Endothelial cell of umbilical vein (primary cell): Measurements from ENCODE around the gene CTSA. TPM values are rescaled to one million over a fixed set of nuclear protein-coding genes. Genes with fewer than 3 reads are reported as not detected.

Source experiments
- BruUV-seq: library from RNA; stranded (reverse); fragments of 400-500 nt; replicated peaks from 2 replicates; lab custom pipeline; 2021; lab: Mats Ljungman, UMichigan
- CTCF ChIA-PET: fragments of 300-600, 350-600 bp; sonication (Branson Sonifier 250); formaldehyde crosslinking; loops from one replicate; lab custom pipeline; 2021; ENCODE audit warnings: antibody characterized with exemption, inconsistent platforms; lab: Charles Lee
- POLR2A ChIA-PET: fragments of 300-600, 350-600 bp; sonication (Branson Sonifier 250); formaldehyde crosslinking; loops from one replicate; lab custom pipeline; 2021; ENCODE audit warnings: antibody characterized with exemption, inconsistent platforms; lab: Charles Lee
- DNase-seq: peaks from one replicate; pipeline ENCODE4 v3.0.0-alpha.2; 2011; ENCODE audit warnings: low read depth, low spot score
- FAIRE-seq: peaks from 2 replicates; lab custom pipeline; 2011; peaks lifted over from hg19 to GRCh38; lab: Jason Lieb, UNC
- H2AFZ ChIP-seq: 2 replicates; pipeline ENCODE4 v1.6.0; 2012; ENCODE audit warnings: low read depth, low read length, control low read depth, inconsistent platforms
- H3K27ac ChIP-seq: 2 replicates; pipeline ENCODE4 v1.5.1; 2011; ENCODE audit warnings: low read depth, mild to moderate bottlenecking, control low read depth, low read length, moderate library complexity; ENCODE audit not compliant: insufficient read depth
- H3K27me3 ChIP-seq, 2 experiments: 2 replicates each; pipeline versions ENCODE4 v1.6.0 to v1.6.1; 2011; ENCODE audit warnings: low read length in 2 of 2, mixed read lengths in 1 of 2; ENCODE audit not compliant: control insufficient read depth in 2 of 2, insufficient read depth in 2 of 2
- H3K36me3 ChIP-seq, 2 experiments: 2 replicates in 1 of 2; 3 replicates in 1 of 2; pipeline ENCODE4 v1.5.1; 2011; ENCODE audit warnings: low read length in 2 of 2, mild to moderate bottlenecking in 1 of 2, moderate library complexity in 1 of 2; ENCODE audit not compliant: control insufficient read depth in 2 of 2, insufficient read depth in 2 of 2; ENCODE audit errors: extremely low read depth in 1 of 2
- H3K4me1 ChIP-seq: 3 replicates; pipeline ENCODE4 v1.5.1; 2011; ENCODE audit warnings: mild to moderate bottlenecking, low read length; ENCODE audit not compliant: control insufficient read depth, insufficient read depth; ENCODE audit errors: extremely low read depth
- H3K4me2 ChIP-seq: 2 replicates; pipeline ENCODE4 v1.6.1; 2011; ENCODE audit warnings: low read length, control low read depth, mixed read lengths; ENCODE audit not compliant: insufficient read depth
- H3K4me3 ChIP-seq, 3 experiments: fragments of 200-600 bp in 1 of 3; sonication (generic), shearing (Covaris generic) in 1 of 3; replicated peaks in 1 of 3; 2 replicates each; pipeline ENCODE4 v1.5.1; 2011 to 2016; ENCODE audit warnings: control low read depth in 3 of 3, low read length in 3 of 3, mild to moderate bottlenecking in 2 of 3, inconsistent platforms in 1 of 3, low read depth in 1 of 3, moderate library complexity in 1 of 3; ENCODE audit not compliant: insufficient read depth in 1 of 3
- H3K79me2 ChIP-seq: 2 replicates; pipeline ENCODE4 v1.6.0; 2012; ENCODE audit warnings: low read length, inconsistent platforms; ENCODE audit not compliant: control insufficient read depth, insufficient read depth
- H3K9ac ChIP-seq: replicated peaks from 2 replicates; pipeline ENCODE3; 2011; ENCODE audit warnings: low read length, control low read depth; ENCODE audit not compliant: insufficient read depth; ENCODE audit errors: extremely low read depth
- H3K9me1 ChIP-seq: replicated peaks from 3 replicates; pipeline ENCODE4 v1.6.0; 2011; ENCODE audit warnings: mild to moderate bottlenecking, low read length; ENCODE audit not compliant: control insufficient read depth, insufficient read depth; ENCODE audit errors: extremely low read depth
- H3K9me3 ChIP-seq: replicated peaks from 2 replicates; pipeline ENCODE4 v1.5.1; 2012; ENCODE audit warnings: low read length, inconsistent platforms; ENCODE audit not compliant: control insufficient read depth, insufficient read depth
- H4K20me1 ChIP-seq: replicated peaks from 2 replicates; pipeline ENCODE3; 2011; ENCODE audit warnings: mild to moderate bottlenecking, low read length; ENCODE audit not compliant: control insufficient read depth, insufficient read depth; ENCODE audit errors: extremely low read depth
- CTCF ChIP-seq, 2 donors: IDR thresholded peaks; 1 replicate in 1 of 2; 2 replicates in 1 of 2; pipeline ENCODE4 v1.5.1; 2011; ENCODE audit warnings: low read length in 2 of 2, mild to moderate bottlenecking in 2 of 2, moderate library complexity in 2 of 2, control low read depth in 1 of 2, inconsistent platforms in 1 of 2, low read depth in 1 of 2; ENCODE audit not compliant: insufficient read depth in 1 of 2; ENCODE audit errors: extremely low read depth in 1 of 2
- MAX ChIP-seq: IDR thresholded peaks from 2 replicates; pipeline ENCODE4 v1.6.1; 2011; ENCODE audit not compliant: insufficient read depth, insufficient read length
- MYC ChIP-seq: IDR thresholded peaks from one replicate; pipeline ENCODE4 v1.6.1; 2011; ENCODE audit warnings: mild to moderate bottlenecking, low read depth, low read length
- POLR2AphosphoS5 ChIP-seq: IDR thresholded peaks from 2 replicates; pipeline ENCODE4 v1.6.1; 2012; ENCODE audit warnings: low read depth, mild to moderate bottlenecking, control low read depth, low read length, moderate library complexity; ENCODE audit not compliant: insufficient read depth
- dilution Hi-C: fragments of 300-500 bp; cut with MboI; formaldehyde crosslinking; loops from one replicate; pipeline ENCODE4 v1.15.0; 2019; ENCODE audit warnings: low sequenced_read_pairs; ENCODE audit not compliant: extremely low pct_ligation_motif_present
- intact Hi-C: fragments of 100-400 bp; cut with micrococcal nuclease; formaldehyde crosslinking; loops from one replicate; pipeline ENCODE4 v1.10.0; 2022
- polyA plus RNA-seq, 4 experiments: library from polyadenylated mRNA; depleted of rRNA in 3 of 4; stranded (reverse) in 3 of 4; unstranded in 1 of 4; fragments of >200 nt; gene quantifications; 2 replicates each; pipeline versions ENCODE4 v1.2.1 to v1.2.3, GENCODE V29; 2011 to 2012; ENCODE audit warnings: missing spikeins in 1 of 4
- total RNA-seq: library from RNA; stranded (reverse); gene quantifications from 2 replicates; pipeline ENCODE4 v1.2.3, GENCODE V29; 2021

CTSA gene
- total and polyA plus RNA-seq, 2 donors (not counting 3 experiments of a cell fraction or from before 2014, with no cell fraction given), result 169 to 409 TPM

DNA sequence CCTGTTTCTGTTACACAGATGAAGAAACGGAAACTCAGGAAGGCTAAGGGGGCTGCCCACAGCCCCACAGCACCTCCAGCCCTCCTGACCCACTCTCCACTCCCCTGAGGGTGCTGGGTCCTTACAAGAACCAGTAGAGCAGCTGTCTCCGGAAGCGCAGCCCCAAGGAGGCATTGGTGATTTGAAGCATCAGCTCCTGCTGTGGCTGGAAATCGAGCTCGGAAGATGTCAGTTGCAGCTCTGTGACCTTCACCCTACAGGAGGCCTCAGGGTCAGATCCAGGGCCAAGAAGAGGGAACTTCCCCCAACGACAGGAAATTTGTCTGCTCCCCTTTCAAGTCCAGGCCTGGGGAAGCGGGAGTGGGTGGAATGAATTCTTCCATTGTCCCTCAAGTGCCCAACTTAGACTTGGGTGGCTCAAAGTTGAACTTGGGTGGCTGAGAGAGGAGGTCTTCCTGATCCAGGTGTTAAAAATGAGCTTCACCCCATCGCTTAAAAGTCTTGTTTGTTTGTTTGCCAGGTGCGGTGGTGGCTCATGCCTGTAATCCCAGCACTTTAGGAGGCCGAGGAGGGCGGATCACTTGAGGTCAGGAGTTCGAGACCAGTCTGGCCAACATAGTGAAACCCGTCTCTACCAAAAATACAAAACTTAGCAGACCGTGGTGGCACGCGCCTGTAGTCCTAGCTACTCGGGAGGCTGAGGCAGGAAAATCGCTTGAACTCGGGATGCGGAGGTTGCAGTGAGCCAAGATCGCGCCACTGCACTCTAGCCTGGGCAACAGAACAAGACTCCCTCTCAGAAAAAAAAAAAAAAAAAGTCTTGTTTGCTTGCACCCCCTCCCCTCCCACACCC lies 18.9 kb downstream of the CTSA start:
- Histone ChIP-seq H4K20me1 (no peaks in the 10 kb centered on the region), H2AFZ (peak overlapping the region; percentile 25), H3K4me2 (peak overlapping the region; percentile 31), H3K36me3 (peaks cover 0 to 9% of the 10 kb centered on the region in 2 experiments), H3K9me1 (no peaks in the 10 kb centered on the region), H3K9ac (no peak overlapping the region), H3K4me3 (peak overlapping the region in 1 of 3 experiments; percentile 23), H3K27ac (no peak overlapping the region), H3K79me2 (no peaks in the 10 kb centered on the region), H3K9me3 (no peaks in the 10 kb centered on the region), H3K4me1 (peaks cover 28% of the 10 kb centered on the region), H3K27me3 (no peaks in the 10 kb centered on the region)
- intact Hi-C loops, result loop anchor here (1.0 to 10.0 kb wide), 3 partner anchors 19 to 565 kb away; partner anchors contain the start of genes CTSA, NEURL2, SDC4 and ZNF335
- dilution Hi-C loops, result no loop called here
- POLR2A ChIA-PET, result interaction anchor here (3.8 kb wide), 1 partner anchor 25 kb away, joined by 22 read pairs; the partner anchor contains the start of gene PCIF1
- DNase-seq (no peak), FAIRE-seq (no peak)
- BruUV-seq, result TSS peak; percentile 6
- CTCF ChIA-PET, result interaction anchor here (1.0 to 5.0 kb wide), 6 partner anchors 10 to 27 kb away, joined by 3 to 22 read pairs (median 8); partner anchors contain the start of genes CTSA, NEURL2 and PCIF1
- peak; percentile 11 for TF ChIP-seq POLR2AphosphoS5
- TF ChIP-seq CTCF (IDR thresholded peaks at IDR 0.05; ENCODE audit: extremely low read depth in 1 of 2, insufficient read depth in 1 of 2, low read depth in 1 of 2, low read length in 2 of 2), result no peak
- no peak for TF ChIP-seq MYC
- no peak for TF ChIP-seq MAX
